ENCODE measurements around the gene CC2D2A. TPM values are rescaled to one million over a fixed set of nuclear protein-coding genes. Genes with fewer than 3 reads are reported as not detected.

The CC2D2A gene
- total RNA-seq, 1 donor from 2014 or later: 25.8 TPM

GRCh38 chr4:15451866-15452765 lies 17.6 kb upstream of the CC2D2A start:
- H3K4me1 Mint-ChIP-seq (ENCODE audit: low read depth): no peaks in the 10 kb centered on the region
- no peak for DNase-seq (ENCODE audit: low spot score, unreplicated experiment)
- no peaks in the 10 kb centered on the region for H3K27me3 Mint-ChIP-seq
- no peak for TF ChIP-seq CTCF (IDR thresholded peaks at IDR 0.05; ENCODE audit: unreplicated experiment)
- no peaks in the 10 kb centered on the region for H3K36me3 Mint-ChIP-seq (ENCODE audit: insufficient read depth)
- no peaks in the 10 kb centered on the region for H3K9me3 Mint-ChIP-seq (ENCODE audit: low read depth)
- H3K4me3 Mint-ChIP-seq (ENCODE audit: low read depth): no peak overlapping the region
- H3K27ac Mint-ChIP-seq: no peak overlapping the region

DNA sequence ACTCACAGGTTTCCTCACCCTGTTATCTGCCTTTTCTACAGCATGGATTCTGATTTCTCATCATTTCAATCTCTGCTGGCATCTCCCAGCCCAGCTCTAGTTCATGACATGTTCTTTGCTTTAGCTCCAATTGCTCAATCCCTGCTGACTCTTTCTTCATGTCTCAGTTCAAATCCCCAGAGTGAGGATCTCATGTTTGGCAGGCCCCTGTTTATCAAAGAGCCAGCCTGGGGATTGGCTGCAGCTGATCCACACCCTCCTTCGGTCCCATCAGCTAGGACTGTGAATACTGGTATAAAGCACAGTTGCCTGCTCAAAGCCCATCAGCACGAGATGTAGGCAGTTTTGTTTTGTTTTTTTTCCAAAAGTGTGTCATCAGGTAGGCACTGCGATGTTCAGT lies 14.4 kb upstream of the CC2D2A start:
- H3K27ac Mint-ChIP-seq: no peak overlapping the region
- no peak for TF ChIP-seq CTCF (IDR thresholded peaks at IDR 0.05; ENCODE audit: unreplicated experiment)
- no peaks in the 10 kb centered on the region for H3K4me1 Mint-ChIP-seq (ENCODE audit: low read depth)
- no peak for DNase-seq (ENCODE audit: low spot score, unreplicated experiment)
- H3K9me3 Mint-ChIP-seq (ENCODE audit: low read depth): no peaks in the 10 kb centered on the region
- no peaks in the 10 kb centered on the region for H3K27me3 Mint-ChIP-seq
- no peak overlapping the region for H3K4me3 Mint-ChIP-seq (ENCODE audit: low read depth)
- no peaks in the 10 kb centered on the region for H3K36me3 Mint-ChIP-seq (ENCODE audit: insufficient read depth)

DNA sequence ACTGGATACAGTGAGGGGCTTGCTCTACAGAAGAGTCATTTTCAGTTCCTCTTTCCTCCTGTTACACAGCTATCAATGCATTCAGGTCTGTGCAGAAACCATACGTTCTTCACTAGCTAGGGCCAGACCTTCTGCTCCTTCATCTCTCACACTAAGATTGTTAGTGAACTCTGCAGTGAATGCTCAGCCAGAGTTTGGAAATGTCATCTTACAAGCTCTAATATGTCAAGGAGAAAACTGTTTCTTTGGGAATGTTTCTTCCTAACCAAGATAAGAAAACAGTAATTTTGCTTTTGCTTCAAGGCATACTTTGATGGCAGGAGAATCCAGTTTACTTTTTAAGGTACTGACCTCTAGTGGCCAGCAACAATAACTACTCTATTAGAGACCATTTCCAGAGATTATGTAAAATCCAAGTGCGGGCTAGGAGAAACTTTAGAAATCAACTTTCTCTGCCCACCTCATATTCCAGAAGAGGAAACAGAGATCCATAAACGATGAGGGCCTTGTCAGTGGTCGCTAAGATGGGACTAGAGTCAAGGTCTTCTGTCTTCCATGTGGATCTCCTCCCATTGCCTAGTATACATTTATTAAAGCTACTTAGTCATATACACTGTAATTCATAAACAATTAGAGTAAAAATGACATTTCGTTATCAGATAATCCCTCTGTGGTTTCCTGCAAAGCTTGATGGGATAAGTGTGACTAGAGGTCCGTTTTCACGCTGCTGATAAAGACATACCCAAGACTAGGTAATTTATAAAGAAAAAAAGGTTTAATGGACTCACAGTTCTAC lies 12.1 kb upstream of the CC2D2A start:
- no peak overlapping the region for H3K27ac Mint-ChIP-seq
- H3K27me3 Mint-ChIP-seq: peaks cover 3% of the 10 kb centered on the region
- no peaks in the 10 kb centered on the region for H3K36me3 Mint-ChIP-seq (ENCODE audit: insufficient read depth)
- H3K4me3 Mint-ChIP-seq (ENCODE audit: low read depth): no peak overlapping the region
- peak; percentile 75 for TF ChIP-seq CTCF (IDR thresholded peaks at IDR 0.05; ENCODE audit: unreplicated experiment)
- H3K9me3 Mint-ChIP-seq (ENCODE audit: low read depth): no peaks in the 10 kb centered on the region
- H3K4me1 Mint-ChIP-seq (ENCODE audit: low read depth): no peaks in the 10 kb centered on the region
- DNase-seq (ENCODE audit: low spot score, unreplicated experiment): no peak

DNA sequence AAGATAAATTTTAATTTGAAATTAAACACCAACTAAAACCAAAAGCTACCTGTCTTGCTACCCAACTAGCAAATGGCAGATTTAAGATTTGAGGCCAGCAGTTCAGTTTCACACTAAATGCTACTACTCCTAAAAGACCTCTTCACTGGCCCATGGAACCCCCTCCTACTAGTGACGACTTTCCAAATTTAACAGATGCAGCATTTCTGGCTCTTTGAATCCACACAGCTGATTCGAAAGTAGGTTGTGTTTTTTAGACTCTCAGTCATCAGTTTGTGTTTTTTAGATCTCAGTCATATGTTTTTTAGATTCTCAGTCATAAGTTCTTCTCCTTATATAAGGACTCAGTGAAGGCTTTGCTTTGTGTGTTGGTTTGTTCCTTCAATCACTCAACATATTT lies 11.1 kb upstream of the CC2D2A start:
- no peak for DNase-seq (ENCODE audit: low spot score, unreplicated experiment)
- no peak for TF ChIP-seq CTCF (IDR thresholded peaks at IDR 0.05; ENCODE audit: unreplicated experiment)
- Mint-ChIP-seq H3K4me3 (ENCODE audit: low read depth) (no peak overlapping the region), H3K27ac (no peak overlapping the region), H3K4me1 (ENCODE audit: low read depth) (no peaks in the 10 kb centered on the region), H3K36me3 (ENCODE audit: insufficient read depth) (no peaks in the 10 kb centered on the region), H3K9me3 (ENCODE audit: low read depth) (no peaks in the 10 kb centered on the region), H3K27me3 (peaks cover 3% of the 10 kb centered on the region)

DNA sequence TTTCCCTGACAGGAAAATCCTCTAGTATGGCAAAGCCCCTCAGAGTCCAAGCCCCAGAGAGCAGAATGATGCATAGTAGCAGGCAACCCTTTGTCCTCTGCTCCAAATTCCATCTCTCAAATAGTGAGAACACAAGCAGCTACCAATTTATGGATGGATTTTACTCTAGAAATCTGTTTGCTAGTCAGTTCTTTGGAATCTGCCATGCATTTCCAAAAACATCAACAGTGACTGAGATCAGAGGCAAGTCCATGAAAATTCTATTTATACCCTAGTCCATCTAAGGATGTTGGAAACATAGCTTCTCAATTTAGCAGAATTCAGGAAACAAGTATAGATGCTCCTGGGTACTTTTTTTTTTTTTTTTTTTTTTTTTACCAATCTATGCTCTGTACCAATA lies 10.0 kb upstream of the CC2D2A start:
- Mint-ChIP-seq H3K4me1 (ENCODE audit: low read depth) (no peaks in the 10 kb centered on the region), H3K27ac (no peak overlapping the region), H3K36me3 (ENCODE audit: insufficient read depth) (no peaks in the 10 kb centered on the region), H3K4me3 (ENCODE audit: low read depth) (no peak overlapping the region), H3K27me3 (peaks cover 3% of the 10 kb centered on the region), H3K9me3 (ENCODE audit: low read depth) (no peaks in the 10 kb centered on the region)
- TF ChIP-seq CTCF (IDR thresholded peaks at IDR 0.05; ENCODE audit: unreplicated experiment): no peak
- no peak for DNase-seq (ENCODE audit: low spot score, unreplicated experiment)

All from progenitor cell of endocrine pancreas (in vitro differentiated cells).